GM12874 (cell line): Measurements from ENCODE around the gene MDP1.

Source experiments
- CTCF ChIP-seq: IDR thresholded peaks from 2 replicates; pipeline ENCODE4 v1.5.1; 2011; ENCODE audit warnings: low read depth, mild to moderate bottlenecking, control low read depth, low read length, moderate library complexity; ENCODE audit not compliant: insufficient read depth

Gene MDP1

GRCh38 chr14:24176599-24176998, 39.3 kb downstream of the MDP1 start:
- no peak for TF ChIP-seq CTCF

GRCh38 chr14:24172871-24173281, 43.0 kb downstream of the MDP1 start:
- TF ChIP-seq CTCF: no peak

DNA sequence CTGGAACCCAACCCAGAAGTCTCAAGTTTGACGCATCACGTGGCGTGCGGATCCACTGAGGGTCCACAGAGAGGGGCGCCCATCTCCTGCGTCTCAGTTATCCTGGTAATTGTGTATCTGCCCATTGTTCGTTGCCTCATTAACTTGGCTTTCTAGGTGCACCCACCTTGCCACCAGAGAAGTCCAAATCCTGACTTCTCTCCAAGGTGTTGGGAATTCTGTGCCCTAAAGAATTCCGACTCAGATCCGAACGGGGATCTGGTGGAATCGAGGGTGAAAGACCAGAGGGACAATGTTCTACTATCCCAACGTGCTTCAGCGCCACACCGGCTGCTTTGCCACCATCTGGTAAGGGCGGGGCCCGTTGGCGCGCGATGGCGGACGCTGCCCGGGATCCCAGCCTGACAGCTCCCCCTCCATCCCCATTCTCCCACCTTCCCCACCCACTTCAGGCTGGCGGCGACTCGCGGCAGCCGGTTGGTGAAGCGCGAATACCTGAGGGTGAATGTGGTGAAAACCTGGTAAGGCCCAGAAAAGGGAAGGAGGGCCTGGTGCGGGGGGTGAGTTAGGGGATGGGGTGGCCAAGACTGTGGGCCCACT, 43.5 kb downstream of the MDP1 start:
- TF ChIP-seq CTCF: no peak

- TF ChIP-seq CTCF: no peak
Measured at GRCh38 chr14:24171422-24172260, 44.2 kb downstream of the MDP1 start, which contains the start of gene REC8. Gene REC8 (plus strand): TSS chr14:24172080. CDS start chr14:24172553, 473 bp downstream.

GRCh38 chr14:24167469-24168114, 48.3 kb downstream of the MDP1 start:
- no peak for TF ChIP-seq CTCF

GRCh38 chr14:24165785-24166184, 50.1 kb downstream of the MDP1 start:
- no peak for TF ChIP-seq CTCF

DNA sequence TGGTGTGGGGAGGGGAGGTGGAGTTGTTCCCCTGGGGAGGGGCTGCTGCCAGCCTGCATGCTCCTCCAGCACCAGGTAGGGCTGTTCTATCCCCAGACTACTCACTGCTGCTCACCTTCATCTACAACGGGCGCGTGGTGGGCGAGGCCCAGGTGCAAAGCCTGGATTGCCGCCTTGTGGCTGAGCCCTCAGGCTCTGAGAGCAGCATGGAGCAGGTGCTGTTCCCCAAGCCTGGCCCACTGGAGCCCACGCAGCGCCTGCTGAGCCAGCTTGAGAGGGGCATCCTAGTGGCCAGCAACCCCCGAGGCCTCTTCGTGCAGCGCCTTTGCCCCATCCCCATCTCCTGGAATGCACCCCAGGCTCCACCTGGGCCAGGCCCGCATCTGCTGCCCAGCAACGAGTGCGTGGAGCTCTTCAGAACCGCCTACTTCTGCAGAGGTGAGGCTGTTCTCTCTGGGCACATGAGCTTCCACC, 51.3 kb downstream of the MDP1 start:
- TF ChIP-seq CTCF: no peak
